Measurements from ENCODE around the gene COPG2.

Gene COPG2

DNA sequence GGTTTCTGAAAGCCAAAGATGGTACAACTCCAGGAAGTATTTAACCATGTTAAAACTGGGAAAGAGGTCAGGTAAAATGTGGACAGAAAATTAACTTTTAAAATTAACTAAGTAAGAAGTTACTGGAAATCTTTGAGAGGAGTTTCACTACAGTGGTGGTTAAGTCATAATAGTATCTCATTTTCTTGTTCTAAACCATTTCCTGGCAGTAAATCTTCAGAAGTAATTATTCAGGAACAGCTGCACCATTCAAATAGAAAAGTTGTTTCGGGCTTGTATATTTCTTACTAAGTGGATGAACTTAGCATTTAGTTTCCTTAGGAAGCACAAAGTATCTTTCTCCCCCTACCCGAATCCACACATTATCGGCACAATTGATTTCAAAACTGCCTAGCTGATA lies 27.1 kb downstream of the COPG2 start:
- in situ Hi-C loops (cut with HindIII; ENCODE audit: low sequenced_read_pairs), result no loop called here
- TF ChIP-seq, protein P1, sequence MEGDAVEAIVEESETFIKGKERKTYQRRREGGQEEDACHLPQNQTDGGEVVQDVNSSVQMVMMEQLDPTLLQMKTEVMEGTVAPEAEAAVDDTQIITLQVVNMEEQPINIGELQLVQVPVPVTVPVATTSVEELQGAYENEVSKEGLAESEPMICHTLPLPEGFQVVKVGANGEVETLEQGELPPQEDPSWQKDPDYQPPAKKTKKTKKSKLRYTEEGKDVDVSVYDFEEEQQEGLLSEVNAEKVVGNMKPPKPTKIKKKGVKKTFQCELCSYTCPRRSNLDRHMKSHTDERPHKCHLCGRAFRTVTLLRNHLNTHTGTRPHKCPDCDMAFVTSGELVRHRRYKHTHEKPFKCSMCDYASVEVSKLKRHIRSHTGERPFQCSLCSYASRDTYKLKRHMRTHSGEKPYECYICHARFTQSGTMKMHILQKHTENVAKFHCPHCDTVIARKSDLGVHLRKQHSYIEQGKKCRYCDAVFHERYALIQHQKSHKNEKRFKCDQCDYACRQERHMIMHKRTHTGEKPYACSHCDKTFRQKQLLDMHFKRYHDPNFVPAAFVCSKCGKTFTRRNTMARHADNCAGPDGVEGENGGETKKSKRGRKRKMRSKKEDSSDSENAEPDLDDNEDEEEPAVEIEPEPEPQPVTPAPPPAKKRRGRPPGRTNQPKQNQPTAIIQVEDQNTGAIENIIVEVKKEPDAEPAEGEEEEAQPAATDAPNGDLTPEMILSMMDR (IDR thresholded peaks at IDR 0.05; ENCODE audit: low read depth, low read length, missing control alignments), result no peak
- DNase-seq (ENCODE audit: low read depth), result no peak
- no peak overlapping the region for H3K4me3 ChIP-seq (ENCODE audit: low read depth, low read length)

DNA sequence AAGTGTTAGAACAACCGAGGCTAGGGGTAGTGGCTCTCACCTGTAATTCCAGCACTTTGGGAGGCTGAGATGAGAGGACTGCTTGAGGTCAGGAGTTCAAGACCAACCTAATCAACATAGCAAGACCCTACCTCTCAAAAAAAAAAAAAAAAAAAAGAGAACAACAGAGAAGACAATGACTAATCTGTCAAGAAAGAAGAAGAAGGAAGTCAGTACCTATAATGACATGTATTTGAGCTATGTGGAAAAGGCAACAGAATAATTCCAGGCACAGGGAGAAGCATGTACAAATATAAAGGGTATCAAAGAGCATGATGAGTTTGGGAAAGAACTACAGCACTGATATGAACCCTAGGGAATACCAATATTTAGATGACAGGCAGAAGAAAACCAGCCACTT lies 27.5 kb downstream of the COPG2 start:
- TF ChIP-seq, protein P1 (IDR thresholded peaks at IDR 0.05; ENCODE audit: low read depth, low read length, missing control alignments), result no peak
- no peak for DNase-seq (ENCODE audit: low read depth)
- no peak overlapping the region for H3K4me3 ChIP-seq (ENCODE audit: low read depth, low read length)
- in situ Hi-C loops (cut with HindIII; ENCODE audit: low sequenced_read_pairs), result no loop called here

DNA sequence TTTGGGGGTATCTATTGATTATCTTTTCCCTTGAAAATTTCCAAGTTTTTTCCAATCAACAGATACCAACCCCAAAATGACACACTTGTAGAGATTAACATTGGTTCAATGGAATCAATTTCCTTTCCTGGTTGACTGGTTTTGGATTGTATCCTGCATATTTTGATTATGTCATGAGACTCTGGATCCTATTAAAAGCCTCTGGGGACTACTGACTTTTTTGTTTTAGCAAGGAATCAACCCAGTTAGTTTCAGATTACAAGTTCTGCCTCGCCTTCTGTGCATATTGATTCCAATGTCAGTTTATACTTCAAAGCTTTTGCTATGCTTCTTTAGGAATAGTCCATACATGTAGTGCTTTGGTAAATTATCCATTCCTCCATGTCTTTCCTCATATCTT lies 29.2 kb downstream of the COPG2 start:
- H3K4me3 ChIP-seq (ENCODE audit: low read depth, low read length), result no peak overlapping the region
- DNase-seq (ENCODE audit: low read depth), result no peak
- in situ Hi-C loops (cut with HindIII; ENCODE audit: low sequenced_read_pairs), result no loop called here
- TF ChIP-seq, protein P1 (IDR thresholded peaks at IDR 0.05; ENCODE audit: low read depth, low read length, missing control alignments), result no peak

DNA sequence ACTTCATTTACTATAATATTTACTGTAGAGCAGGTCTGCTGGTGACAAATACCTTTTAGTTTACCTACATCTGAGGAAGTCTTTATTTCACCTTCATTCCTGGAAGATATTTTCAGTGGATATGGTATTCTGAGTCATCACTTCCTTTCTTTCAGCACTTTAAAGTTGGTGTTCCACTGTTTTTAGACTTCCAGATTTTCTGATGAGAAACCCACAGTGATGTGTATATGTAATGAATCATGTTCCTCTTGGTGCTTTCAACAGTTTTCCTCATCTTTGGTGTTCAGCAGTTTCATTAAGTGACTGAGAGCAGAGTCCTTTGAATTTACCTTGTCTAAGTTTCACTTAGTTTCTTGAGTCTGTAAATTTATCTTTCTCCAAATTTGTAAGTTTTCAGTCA lies 36.4 kb downstream of the COPG2 start:
- H3K4me3 ChIP-seq (ENCODE audit: low read depth, low read length), result no peak overlapping the region
- in situ Hi-C loops (cut with HindIII; ENCODE audit: low sequenced_read_pairs), result no loop called here
- DNase-seq (ENCODE audit: low read depth), result no peak
- TF ChIP-seq, protein P1 (IDR thresholded peaks at IDR 0.05; ENCODE audit: low read depth, low read length, missing control alignments), result no peak

DNA sequence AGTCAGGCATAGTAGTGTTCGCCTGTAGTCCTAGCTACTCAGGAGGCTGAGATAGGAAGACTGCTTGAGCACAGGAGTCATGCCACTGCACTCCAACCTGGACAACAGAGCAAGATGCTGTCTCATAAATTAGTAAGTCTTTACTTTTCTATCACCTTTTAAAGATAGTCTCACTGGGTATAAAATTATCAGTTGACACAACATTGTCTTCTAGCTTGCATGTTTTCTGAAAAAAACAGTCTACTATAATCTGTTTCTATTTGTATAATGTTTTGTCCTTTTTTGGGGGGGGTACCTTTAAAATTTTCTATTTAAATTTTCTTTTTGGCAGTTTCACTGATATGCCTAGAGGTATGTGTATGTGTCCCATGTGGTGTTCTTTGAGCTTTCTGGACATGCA lies 39.6 kb downstream of the COPG2 start:
- no peak overlapping the region for H3K4me3 ChIP-seq (ENCODE audit: low read depth, low read length)
- in situ Hi-C loops (cut with HindIII; ENCODE audit: low sequenced_read_pairs), result no loop called here
- no peak for DNase-seq (ENCODE audit: low read depth)
- TF ChIP-seq, protein P1 (IDR thresholded peaks at IDR 0.05; ENCODE audit: low read depth, low read length, missing control alignments), result no peak

DNA sequence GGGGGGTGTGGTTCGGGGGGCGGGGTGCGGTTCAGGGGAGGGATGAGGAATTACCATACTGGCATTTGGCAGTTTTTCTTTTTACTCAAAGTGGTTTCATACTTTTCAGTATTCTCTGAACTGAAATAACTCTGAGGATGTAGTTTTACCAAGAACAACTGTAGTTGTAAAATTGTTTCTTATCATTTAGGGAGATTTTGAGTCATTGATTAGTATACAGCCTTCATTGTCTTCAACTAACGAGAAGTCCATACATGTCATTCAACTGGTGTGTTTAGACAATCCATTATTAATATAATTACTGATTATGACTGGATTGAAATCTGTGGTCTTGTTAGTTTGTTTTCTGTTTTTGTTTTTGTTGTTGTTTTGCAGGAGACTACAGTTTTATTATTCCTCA lies 40.8 kb downstream of the COPG2 start:
- TF ChIP-seq, protein P1 (IDR thresholded peaks at IDR 0.05; ENCODE audit: low read depth, low read length, missing control alignments), result no peak
- DNase-seq (ENCODE audit: low read depth), result no peak
- no peak overlapping the region for H3K4me3 ChIP-seq (ENCODE audit: low read depth, low read length)
- in situ Hi-C loops (cut with HindIII; ENCODE audit: low sequenced_read_pairs), result no loop called here

DNA sequence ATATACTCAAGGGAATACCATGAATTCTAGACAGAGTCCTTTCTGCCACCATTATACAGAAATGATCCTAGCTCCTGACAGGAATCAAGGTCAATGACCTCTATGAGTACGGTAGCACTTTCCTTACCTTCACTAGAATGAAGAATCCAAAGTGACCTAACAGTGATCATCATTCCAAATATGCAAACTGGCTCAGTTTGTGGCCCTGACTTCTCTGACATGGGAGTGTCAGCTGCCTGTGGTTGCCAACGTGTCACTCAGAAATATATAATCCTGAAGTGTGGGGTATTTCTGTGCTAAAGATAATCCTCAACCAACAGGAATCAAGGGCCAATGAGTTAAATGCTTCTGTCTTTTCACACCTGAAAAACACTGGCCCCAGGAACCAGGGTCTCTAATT lies 45.7 kb downstream of the COPG2 start:
- TF ChIP-seq, protein P1 (IDR thresholded peaks at IDR 0.05; ENCODE audit: low read depth, low read length, missing control alignments), result no peak
- no peak overlapping the region for H3K4me3 ChIP-seq (ENCODE audit: low read depth, low read length)
- DNase-seq (ENCODE audit: low read depth), result no peak
- in situ Hi-C loops (cut with HindIII; ENCODE audit: low sequenced_read_pairs), result no loop called here

Measured in astrocyte of the cerebellum (primary cell).